OCI-LY7 (cell line): Measurements from ENCODE around the gene PHACTR2. TPM values are rescaled to one million over a fixed set of nuclear protein-coding genes. Genes with fewer than 3 reads are reported as not detected.

ENCODE experiments used
- BruUV-seq: library from RNA; stranded (reverse); fragments of 400-500 nt; replicated peaks from 2 replicates; lab custom pipeline; 2021; lab: Mats Ljungman, UMichigan
- CTCF ChIA-PET: fragments of 300-600 bp; sonication (Branson Sonifier 250); formaldehyde crosslinking; loops from one replicate; lab custom pipeline; 2022; ENCODE audit warnings: antibody characterized with exemption; ENCODE audit not compliant: unreplicated experiment; lab: Charles Lee
- POLR2A ChIA-PET: fragments of 300-600 bp; sonication (Branson Sonifier 250); formaldehyde crosslinking; loops from one replicate; lab custom pipeline; 2022; ENCODE audit warnings: antibody characterized with exemption; lab: Charles Lee
- DNase-seq: peaks from one replicate; pipeline ENCODE4 v3.0.0-alpha.2; 2015; ENCODE audit warnings: low spot score
- H2AFZ ChIP-seq: fragments of 200-600 bp; sonication (generic), shearing (Covaris generic); 2 replicates; pipeline ENCODE4 v1.6.1; 2014; ENCODE audit warnings: mild to moderate bottlenecking, antibody characterized with exemption, low read length, moderate library complexity
- H3K27ac ChIP-seq: fragments of 200-600 bp; sonication (generic); 2 replicates; pipeline ENCODE4 v1.5.1; 2014; ENCODE audit warnings: mixed run types, low read depth, mild to moderate bottlenecking, moderate library complexity, low read length, inconsistent platforms; ENCODE audit not compliant: poor library complexity, severe bottlenecking
- H3K36me3 ChIP-seq: fragments of 200-600 bp; sonication (generic); 2 replicates; pipeline ENCODE4 v1.6.1; 2014; ENCODE audit warnings: mild to moderate bottlenecking, antibody characterized with exemption, low read length, moderate library complexity, mixed read lengths; ENCODE audit not compliant: insufficient read depth
- H3K4me1 ChIP-seq: fragments of 200-600 bp; sonication (generic); 2 replicates; pipeline ENCODE4 v1.5.1; 2014; ENCODE audit warnings: mild to moderate bottlenecking, low read length; ENCODE audit not compliant: insufficient read depth, poor library complexity, severe bottlenecking
- H3K4me2 ChIP-seq: fragments of 200-600 bp; sonication (generic); 2 replicates; pipeline ENCODE4 v1.6.1; 2014; ENCODE audit warnings: mild to moderate bottlenecking, low read length
- H3K4me3 ChIP-seq: fragments of 200-600 bp; sonication (generic); 2 replicates; pipeline ENCODE4 v1.5.1; 2014; ENCODE audit warnings: mild to moderate bottlenecking, low read depth, low read length; ENCODE audit not compliant: poor library complexity, severe bottlenecking
- H3K79me2 ChIP-seq: fragments of 200-600 bp; sonication (generic); 2 replicates; pipeline ENCODE4 v1.6.1; 2016; ENCODE audit warnings: low read depth, mild to moderate bottlenecking, low read length, moderate library complexity, mixed read lengths; ENCODE audit not compliant: insufficient read depth
- H3K9me2 ChIP-seq: fragments of 200-600 bp; sonication (generic); 2 replicates; pipeline ENCODE4 v1.6.1; 2016; ENCODE audit warnings: mild to moderate bottlenecking, low read length, mixed read lengths; ENCODE audit not compliant: insufficient read depth
- H3K9me3 ChIP-seq: fragments of 200-600 bp; sonication (generic); 2 replicates; pipeline ENCODE4 v1.6.1; 2014; ENCODE audit warnings: mild to moderate bottlenecking, mixed run types, low read length, mixed read lengths
- H4K20me1 ChIP-seq: fragments of 200-600 bp; sonication (generic); 2 replicates; pipeline ENCODE4 v1.6.1; 2014; ENCODE audit warnings: mild to moderate bottlenecking, antibody characterized with exemption, low read length, moderate library complexity, mixed read lengths; ENCODE audit not compliant: insufficient read depth
- CTCF ChIP-seq: fragments of 200-600 bp; sonication (generic); conservative IDR thresholded peaks from 2 replicates; pipeline ENCODE4 v1.5.1; 2014; ENCODE audit warnings: mild to moderate bottlenecking, antibody characterized with exemption, low read length, moderate library complexity, mixed read lengths
- EZH2phosphoT487 ChIP-seq: fragments of 200-600 bp; sonication (generic); IDR thresholded peaks from 2 replicates; pipeline ENCODE4 v1.6.1; 2018; ENCODE audit warnings: low read depth, borderline replicate concordance, mild to moderate bottlenecking, mixed run types, antibody characterized with exemption, low read length, moderate library complexity, mixed read lengths
- intact Hi-C: fragments of 100-400 bp; cut with micrococcal nuclease; formaldehyde crosslinking; loops from one replicate; pipeline ENCODE4 v1.10.0; 2022; ENCODE audit not compliant: unreplicated experiment
- total RNA-seq, 2 experiments: library from RNA; depleted of rRNA in 1 of 2; stranded (reverse); fragments of >200 nt in 1 of 2; shearing (Covaris generic) in 1 of 2; gene quantifications; 2 replicates each; pipeline ENCODE4 v1.2.3, GENCODE V29; 2014 to 2022

PHACTR2 gene
- total RNA-seq, 2 experiments from 2014 or later, result 0.06 to 5.4 TPM

GRCh38 chr6:143773506-143774150 lies 95.9 kb downstream of the PHACTR2 start:
- TF ChIP-seq EZH2phosphoT487 (no peak), CTCF (no peak)
- no TSS peak for BruUV-seq
- no peak for DNase-seq
- POLR2A ChIA-PET, result no interaction called here
- H4K20me1 ChIP-seq, result no peaks in the 10 kb centered on the region
- H3K79me2 ChIP-seq, result no peaks in the 10 kb centered on the region
- H3K4me1 ChIP-seq, result no peaks in the 10 kb centered on the region
- H3K4me3 ChIP-seq, result no peak overlapping the region
- no peaks in the 10 kb centered on the region for H3K36me3 ChIP-seq
- H2AFZ ChIP-seq, result no peak overlapping the region
- no peak overlapping the region for H3K27ac ChIP-seq
- intact Hi-C loops, result no loop called here
- no peak overlapping the region for H3K4me2 ChIP-seq
- CTCF ChIA-PET, result no interaction called here
- H3K9me3 ChIP-seq, result no peaks in the 10 kb centered on the region
- no peaks in the 10 kb centered on the region for H3K9me2 ChIP-seq

GRCh38 chr6:143774347-143774746 lies 96.6 kb downstream of the PHACTR2 start:
- ChIA-PET CTCF (no interaction called here), POLR2A (no interaction called here)
- Histone ChIP-seq H2AFZ (no peak overlapping the region), H3K9me2 (no peaks in the 10 kb centered on the region), H3K27ac (no peak overlapping the region), H3K4me3 (no peak overlapping the region), H3K4me2 (no peak overlapping the region), H3K79me2 (no peaks in the 10 kb centered on the region), H4K20me1 (no peaks in the 10 kb centered on the region), H3K9me3 (no peaks in the 10 kb centered on the region), H3K4me1 (no peaks in the 10 kb centered on the region), H3K36me3 (no peaks in the 10 kb centered on the region)
- DNase-seq, result no peak
- TF ChIP-seq CTCF (no peak), EZH2phosphoT487 (no peak)
- intact Hi-C loops, result no loop called here
- BruUV-seq, result no TSS peak

- intact Hi-C loops, result no loop called here
Measured at GRCh38 chr6:143775336-143775735, 97.6 kb downstream of the PHACTR2 start.

More at GRCh38 chr6:143775336-143775735, 97.6 kb downstream of the PHACTR2 start:
- Histone ChIP-seq H3K4me1 (no peaks in the 10 kb centered on the region), H3K36me3 (no peaks in the 10 kb centered on the region), H4K20me1 (no peaks in the 10 kb centered on the region), H2AFZ (no peak overlapping the region), H3K27ac (no peak overlapping the region), H3K4me2 (no peak overlapping the region), H3K9me2 (no peaks in the 10 kb centered on the region), H3K79me2 (no peaks in the 10 kb centered on the region), H3K9me3 (no peaks in the 10 kb centered on the region), H3K4me3 (no peak overlapping the region)
- ChIA-PET CTCF (no interaction called here), POLR2A (no interaction called here)
- no peak for TF ChIP-seq CTCF
- no peak for TF ChIP-seq EZH2phosphoT487
- DNase-seq, result no peak
- no TSS peak for BruUV-seq
